Measurements from ENCODE around the gene ITPR1. TPM values are rescaled to one million over a fixed set of nuclear protein-coding genes. Genes with fewer than 3 reads are reported as not detected.

Gene ITPR1
- polyA plus RNA-seq, 2 of the 4 experiments (the other 2 are of a cell fraction): 2.8 to 9.6 TPM

DNA sequence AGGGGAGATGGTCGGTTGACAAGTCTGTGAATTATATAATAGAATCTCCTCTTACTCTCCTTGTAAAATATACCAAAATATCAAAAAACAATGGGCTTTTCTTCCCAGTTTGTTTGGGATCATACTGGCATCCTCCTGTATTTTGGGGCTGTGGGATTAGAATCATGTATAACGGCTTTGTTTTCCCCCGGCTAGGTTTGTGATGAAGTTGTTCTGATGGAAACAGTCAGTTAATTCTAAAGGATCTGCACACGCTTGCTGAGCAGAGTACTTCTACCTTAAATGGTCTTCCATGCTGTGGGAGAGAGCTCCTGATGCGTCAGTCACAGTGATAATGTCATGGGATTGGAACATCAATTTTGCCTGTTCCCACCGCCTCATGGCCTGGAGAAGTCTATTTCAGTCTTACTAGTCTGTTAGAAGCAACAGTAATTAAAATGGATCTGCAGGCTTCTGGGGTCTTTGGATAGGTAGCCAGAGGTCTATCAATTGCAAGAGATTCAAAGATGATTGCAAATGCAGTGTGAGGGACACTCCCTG is 81.3 kb downstream of the ITPR1 start:
- no peak overlapping the region for H3K4me2 ChIP-seq
- no peaks in the 10 kb centered on the region for H3K4me1 ChIP-seq
- WGBS (ENCODE audit: missing lambda C conversion rate): 76% methylated on average over 6 of the region's 6 CpGs
- FAIRE-seq (no peak), ATAC-seq (no peak), DNase-seq (ENCODE audit: low read depth in 1 of 2, low spot score in 1 of 2) (no peak)
- H3K9me3 ChIP-seq: no peaks in the 10 kb centered on the region
- TF ChIP-seq POLR2A (IDR thresholded peaks at IDR 0.05; ENCODE audit: low read length): no peak
- no peak for TF ChIP-seq RFX5 (IDR thresholded peaks at IDR 0.05)
- ChIA-PET CTCF (no interaction called here), POLR2A (no interaction called here)
- H3K27ac ChIP-seq: no peak overlapping the region
- H3K4me3 ChIP-seq: no peak overlapping the region

DNA sequence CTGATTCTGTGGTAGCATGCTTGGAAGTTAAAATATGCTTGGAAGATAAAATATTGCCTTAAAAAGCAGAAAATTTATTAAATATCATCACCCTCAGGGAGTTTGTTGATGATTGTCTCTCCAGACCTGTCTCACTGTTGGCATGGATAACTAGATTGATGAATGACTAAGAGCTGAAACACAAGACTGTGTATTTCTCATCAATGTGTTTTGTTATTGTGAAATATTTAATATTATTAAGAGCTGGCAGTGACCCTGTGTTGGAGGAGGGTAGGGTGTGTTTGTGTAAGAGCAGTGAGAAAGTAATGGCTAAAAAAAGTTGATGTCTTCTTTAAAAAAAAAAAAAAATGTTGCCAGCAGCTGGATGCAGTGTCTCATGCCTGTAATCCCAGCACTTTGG is 82.2 kb downstream of the ITPR1 start:
- H3K9me3 ChIP-seq: no peaks in the 10 kb centered on the region
- FAIRE-seq (no peak), ATAC-seq (no peak), DNase-seq (ENCODE audit: low read depth in 1 of 2, low spot score in 1 of 2) (no peak)
- no peak overlapping the region for H3K27ac ChIP-seq
- no peak overlapping the region for H3K4me3 ChIP-seq
- CTCF ChIA-PET: no interaction called here
- POLR2A ChIA-PET: no interaction called here
- H3K4me2 ChIP-seq: no peak overlapping the region
- no peak for TF ChIP-seq SREBF2 (IDR thresholded peaks at IDR 0.05)
- no peak for TF ChIP-seq JUN (IDR thresholded peaks at IDR 0.05)
- TF ChIP-seq, protein P1, sequence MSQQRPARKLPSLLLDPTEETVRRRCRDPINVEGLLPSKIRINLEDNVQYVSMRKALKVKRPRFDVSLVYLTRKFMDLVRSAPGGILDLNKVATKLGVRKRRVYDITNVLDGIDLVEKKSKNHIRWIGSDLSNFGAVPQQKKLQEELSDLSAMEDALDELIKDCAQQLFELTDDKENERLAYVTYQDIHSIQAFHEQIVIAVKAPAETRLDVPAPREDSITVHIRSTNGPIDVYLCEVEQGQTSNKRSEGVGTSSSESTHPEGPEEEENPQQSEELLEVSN (IDR thresholded peaks at IDR 0.05; ENCODE audit: borderline replicate concordance, low read depth): no peak
- no peak for TF ChIP-seq RNF2 (IDR thresholded peaks at IDR 0.05; ENCODE audit: borderline replicate concordance, low read depth)
- TF ChIP-seq RFX5 (IDR thresholded peaks at IDR 0.05): no peak
- TF ChIP-seq, protein P2, sequence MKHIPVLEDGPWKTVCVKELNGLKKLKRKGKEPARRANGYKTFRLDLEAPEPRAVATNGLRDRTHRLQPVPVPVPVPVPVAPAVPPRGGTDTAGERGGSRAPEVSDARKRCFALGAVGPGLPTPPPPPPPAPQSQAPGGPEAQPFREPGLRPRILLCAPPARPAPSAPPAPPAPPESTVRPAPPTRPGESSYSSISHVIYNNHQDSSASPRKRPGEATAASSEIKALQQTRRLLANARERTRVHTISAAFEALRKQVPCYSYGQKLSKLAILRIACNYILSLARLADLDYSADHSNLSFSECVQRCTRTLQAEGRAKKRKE (CRISPR knock-in tag; IDR thresholded peaks at IDR 0.05; ENCODE audit: low read depth): no peak
- TF ChIP-seq CBX2 (IDR thresholded peaks at IDR 0.05; ENCODE audit: borderline replicate concordance, low read depth): no peak
- no peak for TF ChIP-seq CBX8 (IDR thresholded peaks at IDR 0.05)
- no peak for TF ChIP-seq ZNF302 (CRISPR knock-in tag; IDR thresholded peaks at IDR 0.05)
- TF ChIP-seq, protein P3, sequence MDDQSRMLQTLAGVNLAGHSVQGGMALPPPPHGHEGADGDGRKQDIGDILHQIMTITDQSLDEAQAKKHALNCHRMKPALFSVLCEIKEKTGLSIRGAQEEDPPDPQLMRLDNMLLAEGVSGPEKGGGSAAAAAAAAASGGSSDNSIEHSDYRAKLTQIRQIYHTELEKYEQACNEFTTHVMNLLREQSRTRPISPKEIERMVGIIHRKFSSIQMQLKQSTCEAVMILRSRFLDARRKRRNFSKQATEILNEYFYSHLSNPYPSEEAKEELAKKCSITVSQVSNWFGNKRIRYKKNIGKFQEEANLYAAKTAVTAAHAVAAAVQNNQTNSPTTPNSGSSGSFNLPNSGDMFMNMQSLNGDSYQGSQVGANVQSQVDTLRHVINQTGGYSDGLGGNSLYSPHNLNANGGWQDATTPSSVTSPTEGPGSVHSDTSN (IDR thresholded peaks at IDR 0.05): no peak
- no peak for TF ChIP-seq POLR2AphosphoS2 (conservative IDR thresholded peaks at IDR 0.05; ENCODE audit: low read length)
- TF ChIP-seq, protein P4, sequence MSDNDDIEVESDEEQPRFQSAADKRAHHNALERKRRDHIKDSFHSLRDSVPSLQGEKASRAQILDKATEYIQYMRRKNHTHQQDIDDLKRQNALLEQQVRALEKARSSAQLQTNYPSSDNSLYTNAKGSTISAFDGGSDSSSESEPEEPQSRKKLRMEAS (IDR thresholded peaks at IDR 0.05): no peak
- TF ChIP-seq HOXA7 (CRISPR knock-in tag; IDR thresholded peaks at IDR 0.05): no peak
- TF ChIP-seq NR3C1 (IDR thresholded peaks at IDR 0.05): no peak
- no peaks in the 10 kb centered on the region for H3K4me1 ChIP-seq

DNA sequence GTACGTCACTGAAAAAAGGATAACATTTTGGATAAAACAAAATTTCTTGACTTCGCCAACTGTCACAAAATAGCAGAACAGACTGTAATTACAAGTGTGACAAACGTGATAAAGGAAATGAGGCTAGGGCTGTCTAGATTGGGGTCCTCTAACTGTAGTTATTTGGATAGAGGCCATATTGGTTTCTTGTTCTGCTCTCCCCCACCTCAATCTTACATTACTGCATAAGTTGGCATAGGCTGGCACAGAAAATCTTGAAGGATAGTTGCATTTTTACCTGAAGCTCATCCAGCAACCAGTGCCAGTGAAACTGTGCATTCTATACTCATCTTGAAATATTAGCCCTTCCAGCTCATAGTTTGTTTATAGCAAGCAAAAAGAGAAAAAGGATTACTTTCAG is 84.6 kb downstream of the ITPR1 start:
- 79% methylated on average over 3 of the region's 3 CpGs for WGBS (ENCODE audit: missing lambda C conversion rate)
- Histone ChIP-seq H3K9me3 (no peaks in the 10 kb centered on the region), H3K4me3 (no peak overlapping the region), H3K27ac (no peak overlapping the region), H3K4me2 (no peak overlapping the region), H3K4me1 (no peaks in the 10 kb centered on the region)
- POLR2A ChIA-PET: no interaction called here
- ATAC-seq: no peak
- no peak for FAIRE-seq
- DNase-seq (ENCODE audit: low read depth in 1 of 2, low spot score in 1 of 2): no peak
- TF ChIP-seq RCOR1 (IDR thresholded peaks at IDR 0.05; ENCODE audit: low read depth, low read length): no peak
- CTCF ChIA-PET: interaction anchor here (1.0 kb wide), 1 partner anchor 40 kb away, joined by 3 read pairs; no protein-coding TSS in a partner anchor

DNA sequence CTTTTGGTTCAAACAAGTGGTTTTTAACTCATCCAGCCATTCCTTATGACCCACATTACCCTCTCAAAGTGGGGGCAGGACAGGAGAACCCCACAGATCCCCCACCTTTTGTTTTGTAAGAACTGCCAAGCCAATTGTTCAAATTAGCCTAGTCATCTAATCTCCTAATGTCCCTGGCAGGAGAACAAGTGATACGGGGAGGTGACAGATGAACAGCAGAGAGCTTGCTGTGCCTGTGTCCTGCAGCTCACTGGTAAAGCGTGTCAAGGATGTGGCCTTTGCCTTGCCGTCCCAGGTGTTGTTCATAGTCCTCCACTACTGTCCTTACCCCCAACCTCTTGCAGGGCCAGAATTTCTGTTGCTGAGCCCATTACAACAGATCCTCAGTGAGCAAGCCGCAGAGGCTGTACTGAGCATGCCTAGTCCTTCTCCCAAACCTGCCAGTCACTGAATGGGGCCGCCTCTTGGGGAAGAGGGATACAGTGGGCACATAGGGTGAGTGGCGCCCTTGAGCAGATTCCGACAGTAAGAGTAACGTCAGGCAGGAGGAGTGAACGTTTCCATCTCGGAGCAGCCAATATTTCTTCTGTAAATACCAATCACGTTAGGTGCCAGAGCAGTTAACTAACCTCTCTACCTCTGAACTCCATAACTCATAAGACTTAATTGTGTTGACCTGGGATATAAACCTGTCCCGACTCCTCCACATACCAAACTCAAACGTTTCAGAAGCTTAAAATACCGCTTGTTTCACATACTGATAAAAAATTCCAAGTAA is 87.4 kb downstream of the ITPR1 start:
- Histone ChIP-seq H3K27ac (no peak overlapping the region), H3K9me3 (no peaks in the 10 kb centered on the region), H3K4me2 (no peak overlapping the region), H3K4me1 (no peaks in the 10 kb centered on the region), H3K4me3 (no peak overlapping the region)
- ATAC-seq (peak; percentile 49 to 74; a peak in 3 of 6 replicates), FAIRE-seq (no peak), DNase-seq (ENCODE audit: low read depth in 1 of 2, low spot score in 1 of 2) (no peak)
- ChIA-PET POLR2A (no interaction called here), CTCF (no interaction called here)
- 67% methylated on average over 14 of the region's 14 CpGs for WGBS (ENCODE audit: missing lambda C conversion rate)
- TF ChIP-seq MAFK (IDR thresholded peaks at IDR 0.05; ENCODE audit: partially characterized antibody): peak; percentile 51
- TF ChIP-seq, protein P5, sequence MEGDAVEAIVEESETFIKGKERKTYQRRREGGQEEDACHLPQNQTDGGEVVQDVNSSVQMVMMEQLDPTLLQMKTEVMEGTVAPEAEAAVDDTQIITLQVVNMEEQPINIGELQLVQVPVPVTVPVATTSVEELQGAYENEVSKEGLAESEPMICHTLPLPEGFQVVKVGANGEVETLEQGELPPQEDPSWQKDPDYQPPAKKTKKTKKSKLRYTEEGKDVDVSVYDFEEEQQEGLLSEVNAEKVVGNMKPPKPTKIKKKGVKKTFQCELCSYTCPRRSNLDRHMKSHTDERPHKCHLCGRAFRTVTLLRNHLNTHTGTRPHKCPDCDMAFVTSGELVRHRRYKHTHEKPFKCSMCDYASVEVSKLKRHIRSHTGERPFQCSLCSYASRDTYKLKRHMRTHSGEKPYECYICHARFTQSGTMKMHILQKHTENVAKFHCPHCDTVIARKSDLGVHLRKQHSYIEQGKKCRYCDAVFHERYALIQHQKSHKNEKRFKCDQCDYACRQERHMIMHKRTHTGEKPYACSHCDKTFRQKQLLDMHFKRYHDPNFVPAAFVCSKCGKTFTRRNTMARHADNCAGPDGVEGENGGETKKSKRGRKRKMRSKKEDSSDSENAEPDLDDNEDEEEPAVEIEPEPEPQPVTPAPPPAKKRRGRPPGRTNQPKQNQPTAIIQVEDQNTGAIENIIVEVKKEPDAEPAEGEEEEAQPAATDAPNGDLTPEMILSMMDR (IDR thresholded peaks at IDR 0.05): no peak
